LNCAP (cell line): ENCODE results near the gene PPP1R14C.

Experiments
- TF ChIP-seq, protein P1 (sequence below): fragments of 450-650 bp; IDR thresholded peaks from 2 replicates; pipeline ENCODE4 v1.5.1; 2017; ENCODE audit warnings: mild to moderate bottlenecking

PPP1R14C gene

GRCh38 chr6:150194195-150194594 is 51.4 kb downstream of the PPP1R14C start:
- TF ChIP-seq, protein P1, sequence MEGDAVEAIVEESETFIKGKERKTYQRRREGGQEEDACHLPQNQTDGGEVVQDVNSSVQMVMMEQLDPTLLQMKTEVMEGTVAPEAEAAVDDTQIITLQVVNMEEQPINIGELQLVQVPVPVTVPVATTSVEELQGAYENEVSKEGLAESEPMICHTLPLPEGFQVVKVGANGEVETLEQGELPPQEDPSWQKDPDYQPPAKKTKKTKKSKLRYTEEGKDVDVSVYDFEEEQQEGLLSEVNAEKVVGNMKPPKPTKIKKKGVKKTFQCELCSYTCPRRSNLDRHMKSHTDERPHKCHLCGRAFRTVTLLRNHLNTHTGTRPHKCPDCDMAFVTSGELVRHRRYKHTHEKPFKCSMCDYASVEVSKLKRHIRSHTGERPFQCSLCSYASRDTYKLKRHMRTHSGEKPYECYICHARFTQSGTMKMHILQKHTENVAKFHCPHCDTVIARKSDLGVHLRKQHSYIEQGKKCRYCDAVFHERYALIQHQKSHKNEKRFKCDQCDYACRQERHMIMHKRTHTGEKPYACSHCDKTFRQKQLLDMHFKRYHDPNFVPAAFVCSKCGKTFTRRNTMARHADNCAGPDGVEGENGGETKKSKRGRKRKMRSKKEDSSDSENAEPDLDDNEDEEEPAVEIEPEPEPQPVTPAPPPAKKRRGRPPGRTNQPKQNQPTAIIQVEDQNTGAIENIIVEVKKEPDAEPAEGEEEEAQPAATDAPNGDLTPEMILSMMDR, result no peak

GRCh38 chr6:150195996-150196417 is 53.2 kb downstream of the PPP1R14C start:
- TF ChIP-seq, protein P1, result no peak

GRCh38 chr6:150196942-150197745 is 54.3 kb downstream of the PPP1R14C start:
- TF ChIP-seq, protein P1, result no peak

DNA sequence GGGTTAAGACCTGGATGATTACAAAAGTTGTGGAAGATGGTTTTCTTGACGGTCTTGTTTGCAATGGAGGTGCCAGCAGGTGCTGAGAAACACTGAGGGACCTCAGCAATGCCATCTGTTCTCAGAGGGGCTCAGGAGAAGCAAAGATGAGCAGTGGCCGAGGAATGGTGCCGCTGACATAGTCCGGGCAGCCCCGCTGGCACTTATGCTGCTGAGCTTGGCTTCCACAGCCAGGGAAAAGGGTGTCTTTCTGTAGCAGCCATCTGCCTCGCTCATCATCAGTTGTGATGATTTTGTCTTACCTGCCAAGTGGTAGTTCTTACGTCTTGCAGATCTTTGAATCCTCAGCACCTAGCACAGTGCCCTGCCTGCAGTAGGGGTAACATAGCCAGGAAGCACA is 55.7 kb downstream of the PPP1R14C start:
- TF ChIP-seq, protein P1, result no peak

DNA sequence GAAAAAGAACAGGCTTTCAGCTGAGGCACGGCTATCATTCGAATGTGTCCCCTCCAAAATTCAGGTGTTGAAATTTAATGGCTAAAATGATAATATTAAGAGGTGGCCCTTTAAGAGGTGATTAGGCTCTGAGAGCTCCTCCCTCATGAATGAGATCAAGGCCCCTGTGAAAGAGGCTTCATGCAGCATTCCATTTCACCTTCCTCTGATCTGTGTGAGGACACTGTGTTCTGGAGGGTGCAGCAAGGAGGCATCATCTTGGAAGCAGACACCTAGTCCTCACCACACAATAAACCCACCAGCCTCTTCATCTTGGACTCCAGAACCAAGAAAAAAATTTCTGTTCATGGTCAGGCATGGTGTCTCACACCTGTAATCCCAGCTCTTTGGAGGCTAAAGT is 56.4 kb downstream of the PPP1R14C start:
- TF ChIP-seq, protein P1, result no peak

DNA sequence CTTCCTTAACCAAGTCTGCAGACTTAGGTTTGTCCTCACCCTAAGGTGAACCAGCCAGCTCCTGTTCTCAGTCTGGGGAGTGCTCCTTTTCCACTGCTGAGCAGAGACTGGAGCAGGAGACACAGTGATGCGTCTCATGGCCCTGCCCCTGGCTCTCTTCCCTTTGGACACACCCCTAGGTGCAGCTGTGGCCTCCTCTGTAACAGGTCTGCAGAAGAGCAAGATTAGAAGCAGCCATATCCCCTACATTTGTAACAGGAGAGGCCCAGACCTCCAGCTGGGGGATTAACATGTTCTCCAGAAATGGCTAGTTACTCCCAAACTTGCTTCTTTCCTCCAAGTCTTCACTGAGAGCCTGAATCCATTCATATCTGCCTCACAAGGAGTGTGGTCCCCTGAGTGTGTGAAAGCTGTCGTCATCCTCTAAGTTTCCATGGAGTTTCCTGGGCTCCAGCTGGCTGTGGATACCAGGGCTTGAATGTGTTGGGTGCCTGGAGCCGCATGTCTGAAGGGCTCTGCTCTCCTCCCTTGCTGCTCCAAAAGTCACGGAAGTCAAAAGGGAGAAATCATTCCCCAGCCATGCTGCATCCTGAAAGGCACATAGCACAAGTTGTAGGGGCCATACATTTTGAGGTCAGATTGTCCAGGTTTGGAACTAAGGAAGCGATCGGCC is 57.7 kb downstream of the PPP1R14C start:
- TF ChIP-seq, protein P1, result no peak

DNA sequence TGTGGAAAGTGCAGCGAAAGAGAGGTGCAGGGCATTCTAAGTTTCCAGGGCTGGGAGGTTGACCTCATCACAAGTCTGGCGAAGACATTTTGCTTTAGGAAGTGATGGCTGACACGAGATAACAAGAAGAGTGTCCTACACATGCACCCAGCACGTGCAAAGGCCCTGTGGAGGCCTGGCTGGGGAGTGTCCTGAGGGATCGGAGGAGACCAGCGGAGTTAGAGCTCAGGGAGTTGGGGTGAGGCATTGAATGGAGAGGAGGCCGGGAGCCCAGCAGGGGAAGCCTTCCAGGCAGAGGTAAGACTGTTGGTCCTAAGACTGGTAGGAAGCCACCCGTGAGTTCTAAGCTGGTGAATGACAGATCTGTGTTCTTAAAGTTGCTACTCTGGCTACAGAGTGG is 58.4 kb downstream of the PPP1R14C start:
- TF ChIP-seq, protein P1, result no peak
